ENCODE results near the gene FGFR3.

FGFR3 gene

DNA sequence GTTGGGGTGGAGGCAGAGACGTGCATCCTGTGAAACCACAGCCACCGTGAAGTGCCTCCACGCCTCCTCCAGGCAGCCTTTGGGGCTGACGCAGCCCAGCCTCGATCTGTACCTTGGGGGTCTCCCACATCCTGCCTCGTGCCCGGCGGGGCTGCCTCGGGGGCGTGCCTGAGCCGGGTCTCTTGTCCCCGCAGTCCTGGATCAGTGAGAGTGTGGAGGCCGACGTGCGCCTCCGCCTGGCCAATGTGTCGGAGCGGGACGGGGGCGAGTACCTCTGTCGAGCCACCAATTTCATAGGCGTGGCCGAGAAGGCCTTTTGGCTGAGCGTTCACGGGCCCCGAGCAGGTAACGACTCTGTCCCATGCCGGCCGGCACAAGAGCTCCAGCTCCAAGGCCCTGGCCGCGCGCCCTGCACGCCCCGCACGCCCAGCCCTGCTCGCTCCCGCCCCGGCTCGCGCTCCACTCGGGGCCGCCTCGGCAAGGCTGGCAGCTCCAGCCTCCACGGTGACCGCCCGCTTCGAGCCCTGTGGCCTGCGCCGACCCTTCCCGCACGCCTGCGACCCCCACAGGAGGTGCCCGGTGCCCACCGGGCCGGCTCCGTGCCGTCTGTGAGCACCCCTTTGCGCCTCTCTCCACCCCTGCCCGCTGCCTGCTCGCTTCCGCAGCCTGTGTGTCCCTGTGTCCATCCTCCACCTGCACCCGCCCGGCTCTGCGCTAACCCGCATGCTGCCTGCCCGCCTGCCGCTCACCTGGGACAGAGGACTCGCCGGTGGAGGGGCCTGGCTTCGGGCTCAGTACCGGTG is 9.8 kb downstream of the FGFR3 start:
- DNase-seq (ENCODE audit: low read depth): no peak

DNA sequence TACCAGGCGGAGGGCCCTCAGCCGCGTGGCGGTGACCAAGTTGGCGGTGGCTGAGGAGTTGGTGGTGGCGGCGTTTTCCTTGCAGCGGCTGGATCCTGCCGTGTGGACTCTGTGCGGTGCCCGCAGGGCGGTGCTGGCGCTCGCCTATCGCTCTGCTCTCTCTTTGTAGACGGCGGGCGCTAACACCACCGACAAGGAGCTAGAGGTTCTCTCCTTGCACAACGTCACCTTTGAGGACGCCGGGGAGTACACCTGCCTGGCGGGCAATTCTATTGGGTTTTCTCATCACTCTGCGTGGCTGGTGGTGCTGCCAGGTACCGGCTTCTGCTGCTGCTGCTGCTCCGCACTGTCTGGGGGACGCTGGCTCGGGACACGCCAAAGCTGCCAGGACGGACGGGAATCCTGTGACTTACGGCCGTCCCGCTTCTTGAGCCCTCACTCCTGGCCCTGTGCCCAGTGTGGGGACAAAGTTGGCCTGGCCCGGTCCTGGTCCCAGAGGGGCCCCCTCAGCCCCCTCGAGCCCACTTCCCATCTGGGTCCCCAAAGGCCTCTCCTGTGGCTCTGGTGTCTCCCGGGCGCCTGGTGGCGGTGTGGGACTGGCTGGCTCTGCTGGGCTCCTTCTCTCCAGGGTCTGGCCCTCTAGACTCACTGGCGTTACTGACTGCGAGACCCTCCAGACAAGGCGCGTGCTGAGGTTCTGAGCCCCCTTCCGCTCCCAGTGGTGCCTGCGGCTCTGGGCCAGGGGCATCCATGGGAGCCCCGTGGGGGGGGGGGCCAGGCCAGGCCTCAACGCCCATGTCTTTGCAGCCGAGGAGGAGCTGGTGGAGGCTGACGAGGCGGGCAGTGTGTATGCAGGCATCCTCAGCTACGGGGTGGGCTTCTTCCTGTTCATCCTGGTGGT is 10.7 kb downstream of the FGFR3 start:
- no peak for DNase-seq (ENCODE audit: low read depth)

DNA sequence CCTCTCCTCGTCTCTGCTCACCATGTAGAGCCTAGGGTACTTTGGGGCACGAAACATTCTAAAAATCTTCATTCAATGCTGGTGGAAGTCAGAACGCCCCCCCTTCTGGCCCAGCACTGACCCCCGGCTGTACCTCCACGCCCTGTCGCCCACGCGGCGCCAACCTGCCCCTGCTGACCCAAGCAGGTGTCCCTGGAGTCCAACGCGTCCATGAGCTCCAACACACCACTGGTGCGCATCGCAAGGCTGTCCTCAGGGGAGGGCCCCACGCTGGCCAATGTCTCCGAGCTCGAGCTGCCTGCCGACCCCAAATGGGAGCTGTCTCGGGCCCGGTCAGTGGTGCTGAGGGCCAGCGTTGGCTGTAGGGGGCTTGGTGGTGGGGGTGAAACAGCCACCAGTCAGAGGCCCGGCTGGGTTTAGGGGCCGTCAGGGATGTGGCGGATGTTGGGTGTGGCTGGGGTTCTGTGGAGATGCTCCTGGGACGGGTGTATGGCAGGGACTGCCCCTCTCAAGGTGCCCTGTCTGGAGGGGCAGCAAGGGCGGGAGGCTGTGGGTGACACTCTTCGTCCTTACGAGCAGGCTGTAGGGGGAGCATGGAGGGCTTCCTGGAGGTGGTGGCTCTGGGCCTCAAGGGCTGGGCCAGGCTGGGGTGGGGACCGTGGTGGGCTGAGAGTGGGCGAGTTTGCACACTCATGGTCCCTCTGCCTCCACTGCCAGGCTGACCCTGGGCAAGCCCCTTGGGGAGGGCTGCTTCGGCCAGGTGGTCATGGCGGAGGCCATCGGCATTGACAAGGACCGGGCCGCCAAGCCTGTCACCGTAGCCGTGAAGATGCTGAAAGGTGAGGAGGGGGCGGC is 11.8 kb downstream of the FGFR3 start:
- DNase-seq (ENCODE audit: low read depth): no peak

DNA sequence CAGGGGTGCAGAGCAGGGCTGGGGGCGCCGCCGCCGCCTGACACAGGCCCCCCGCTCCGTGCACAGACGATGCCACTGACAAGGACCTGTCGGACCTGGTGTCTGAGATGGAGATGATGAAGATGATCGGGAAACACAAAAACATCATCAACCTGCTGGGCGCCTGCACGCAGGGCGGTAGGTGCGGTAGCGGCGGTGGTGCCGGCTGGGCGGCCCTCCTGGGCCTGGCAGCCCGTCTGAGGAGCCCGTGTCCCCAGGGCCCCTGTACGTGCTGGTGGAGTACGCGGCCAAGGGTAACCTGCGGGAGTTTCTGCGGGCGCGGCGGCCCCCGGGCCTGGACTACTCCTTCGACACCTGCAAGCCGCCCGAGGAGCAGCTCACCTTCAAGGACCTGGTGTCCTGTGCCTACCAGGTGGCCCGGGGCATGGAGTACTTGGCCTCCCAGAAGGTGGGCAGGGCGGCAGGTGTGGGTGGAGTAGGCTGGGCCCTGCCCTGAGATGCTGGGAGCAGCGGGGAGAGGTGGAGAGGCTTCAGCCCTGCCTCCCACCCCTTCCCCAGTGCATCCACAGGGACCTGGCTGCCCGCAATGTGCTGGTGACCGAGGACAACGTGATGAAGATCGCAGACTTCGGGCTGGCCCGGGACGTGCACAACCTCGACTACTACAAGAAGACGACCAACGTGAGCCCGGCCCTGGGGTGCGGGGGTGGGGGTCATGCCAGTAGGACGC is 12.6 kb downstream of the FGFR3 start:
- no peak for DNase-seq (ENCODE audit: low read depth)

DNA sequence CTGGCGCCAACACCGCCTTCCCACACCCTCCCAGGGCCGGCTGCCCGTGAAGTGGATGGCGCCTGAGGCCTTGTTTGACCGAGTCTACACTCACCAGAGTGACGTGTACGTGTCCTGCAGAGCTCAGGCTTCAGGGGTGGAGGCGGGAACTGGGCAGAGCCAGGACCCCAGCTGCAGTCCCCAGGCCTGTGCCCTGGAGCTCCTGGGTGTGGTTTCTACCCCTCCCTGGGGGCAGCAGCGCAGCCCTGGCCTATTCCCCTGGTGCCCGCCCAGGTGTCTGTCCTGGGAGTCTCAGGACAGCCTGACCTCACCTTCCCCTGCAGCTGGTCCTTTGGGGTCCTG is 13.1 kb downstream of the FGFR3 start:
- no peak for DNase-seq (ENCODE audit: low read depth)

DNA sequence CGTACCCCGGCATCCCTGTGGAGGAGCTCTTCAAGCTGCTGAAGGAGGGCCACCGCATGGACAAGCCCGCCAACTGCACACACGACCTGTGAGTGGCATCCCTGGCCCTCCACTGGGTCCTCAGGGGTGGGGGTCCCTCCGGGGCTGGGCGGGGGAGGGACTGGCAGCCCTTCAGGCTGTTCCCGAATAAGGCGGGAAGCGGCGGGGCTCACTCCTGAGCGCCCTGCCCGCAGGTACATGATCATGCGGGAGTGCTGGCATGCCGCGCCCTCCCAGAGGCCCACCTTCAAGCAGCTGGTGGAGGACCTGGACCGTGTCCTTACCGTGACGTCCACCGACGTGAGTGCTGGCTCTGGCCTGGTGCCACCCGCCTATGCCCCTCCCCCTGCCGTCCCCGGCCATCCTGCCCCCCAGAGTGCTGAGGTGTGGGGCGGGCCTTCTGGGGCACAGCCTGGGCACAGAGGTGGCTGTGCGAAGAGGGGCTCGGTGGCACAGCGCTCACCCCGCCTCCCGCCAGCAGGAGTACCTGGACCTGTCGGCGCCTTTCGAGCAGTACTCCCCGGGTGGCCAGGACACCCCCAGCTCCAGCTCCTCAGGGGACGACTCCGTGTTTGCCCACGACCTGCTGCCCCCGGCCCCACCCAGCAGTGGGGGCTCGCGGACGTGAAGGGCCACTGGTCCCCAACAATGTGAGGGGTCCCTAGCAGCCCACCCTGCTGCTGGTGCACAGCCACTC is 13.7 kb downstream of the FGFR3 start:
- DNase-seq (ENCODE audit: low read depth): no peak

DNA sequence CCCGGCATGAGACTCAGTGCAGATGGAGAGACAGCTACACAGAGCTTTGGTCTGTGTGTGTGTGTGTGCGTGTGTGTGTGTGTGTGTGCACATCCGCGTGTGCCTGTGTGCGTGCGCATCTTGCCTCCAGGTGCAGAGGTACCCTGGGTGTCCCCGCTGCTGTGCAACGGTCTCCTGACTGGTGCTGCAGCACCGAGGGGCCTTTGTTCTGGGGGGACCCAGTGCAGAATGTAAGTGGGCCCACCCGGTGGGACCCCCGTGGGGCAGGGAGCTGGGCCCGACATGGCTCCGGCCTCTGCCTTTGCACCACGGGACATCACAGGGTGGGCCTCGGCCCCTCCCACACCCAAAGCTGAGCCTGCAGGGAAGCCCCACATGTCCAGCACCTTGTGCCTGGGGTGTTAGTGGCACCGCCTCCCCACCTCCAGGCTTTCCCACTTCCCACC is 14.3 kb downstream of the FGFR3 start:
- no peak for DNase-seq (ENCODE audit: low read depth)

DNA sequence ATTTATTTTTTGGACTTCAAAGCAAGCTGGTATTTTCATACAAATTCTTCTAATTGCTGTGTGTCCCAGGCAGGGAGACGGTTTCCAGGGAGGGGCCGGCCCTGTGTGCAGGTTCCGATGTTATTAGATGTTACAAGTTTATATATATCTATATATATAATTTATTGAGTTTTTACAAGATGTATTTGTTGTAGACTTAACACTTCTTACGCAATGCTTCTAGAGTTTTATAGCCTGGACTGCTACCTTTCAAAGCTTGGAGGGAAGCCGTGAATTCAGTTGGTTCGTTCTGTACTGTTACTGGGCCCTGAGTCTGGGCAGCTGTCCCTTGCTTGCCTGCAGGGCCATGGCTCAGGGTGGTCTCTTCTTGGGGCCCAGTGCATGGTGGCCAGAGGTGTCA is 15.3 kb downstream of the FGFR3 start:
- no peak for DNase-seq (ENCODE audit: low read depth)

DNA sequence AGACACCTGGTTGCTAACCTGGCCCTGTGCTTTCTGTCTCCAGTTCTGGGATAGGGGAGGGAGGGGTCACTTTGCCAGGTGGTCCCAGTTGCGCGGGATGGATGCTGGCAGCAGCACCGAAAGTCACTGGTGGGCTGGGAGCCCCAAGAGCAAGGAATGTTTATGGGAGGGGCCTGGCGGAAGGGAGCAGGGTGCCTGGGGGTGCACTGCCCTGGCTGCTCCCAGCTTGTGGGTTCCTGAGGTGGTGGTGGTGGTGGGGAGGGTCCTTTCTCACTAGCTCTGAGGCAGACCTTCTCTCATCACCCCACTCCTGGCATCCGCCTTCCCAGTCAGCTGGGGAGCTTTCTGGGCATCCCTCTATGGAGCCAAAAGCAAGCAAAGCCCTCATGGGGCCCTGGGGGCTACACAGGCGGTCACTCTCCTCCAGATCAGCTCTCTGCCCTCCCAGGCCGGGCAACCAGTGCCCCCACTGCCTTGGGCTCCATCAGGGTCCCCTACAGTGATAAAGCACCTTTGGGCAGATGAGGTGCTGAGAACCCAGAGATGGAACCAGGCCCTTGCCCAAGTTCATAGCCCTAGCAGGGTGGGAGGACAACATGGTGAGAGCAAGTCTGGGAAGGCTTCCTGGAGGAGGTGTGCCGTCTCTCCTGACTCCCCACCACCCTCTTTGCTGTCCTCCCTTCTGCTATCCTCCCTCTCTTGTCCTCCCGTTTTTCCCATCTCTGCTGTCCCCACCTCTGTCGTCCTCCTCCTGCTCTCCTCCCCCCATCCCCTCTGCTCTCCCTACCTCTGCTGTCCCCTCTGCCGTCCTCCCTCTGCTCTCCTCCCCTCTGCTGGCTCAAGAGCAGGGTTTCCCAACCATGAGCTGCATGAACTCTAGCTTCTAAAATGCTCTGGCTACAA is 16.0 kb downstream of the FGFR3 start:
- DNase-seq (ENCODE audit: low read depth): no peak

DNA sequence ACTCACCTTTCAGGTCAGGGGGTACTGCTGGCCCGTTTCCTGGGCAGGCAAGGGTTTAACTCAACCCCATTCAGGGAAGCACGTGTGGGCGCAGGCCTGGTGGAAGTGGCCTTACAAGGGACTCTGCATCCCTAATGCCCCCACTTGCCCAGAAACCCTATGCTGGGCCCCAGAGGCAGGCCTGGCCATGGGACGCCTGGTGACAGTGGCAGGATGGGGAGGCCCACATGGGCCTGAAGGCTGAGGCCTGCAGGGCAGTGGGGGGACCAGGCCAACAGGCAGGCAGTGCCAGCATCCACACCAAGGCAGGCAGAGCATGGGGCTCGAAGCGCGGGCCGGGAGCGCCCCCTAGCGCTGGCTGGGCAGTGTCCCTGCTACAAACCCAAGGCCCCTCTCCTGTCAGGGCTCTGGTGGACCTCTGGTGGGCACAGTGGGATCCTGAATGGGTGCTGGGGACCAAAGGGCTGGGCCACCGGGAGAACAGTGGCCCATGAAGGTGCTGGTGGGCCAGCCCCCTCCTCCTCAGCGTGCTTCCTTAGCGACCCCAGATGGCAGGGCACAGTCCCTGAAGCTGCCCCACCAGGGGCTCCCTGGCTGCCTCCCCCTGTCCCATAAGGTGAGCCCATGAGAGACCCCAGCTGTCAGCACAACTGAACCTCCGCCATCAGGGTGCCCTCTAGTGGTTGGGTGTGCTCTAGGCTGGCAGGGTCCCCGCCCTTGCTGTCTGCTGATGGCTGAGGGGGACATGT is 16.8 kb downstream of the FGFR3 start:
- peak; percentile 38 for DNase-seq (ENCODE audit: low read depth)

DNA sequence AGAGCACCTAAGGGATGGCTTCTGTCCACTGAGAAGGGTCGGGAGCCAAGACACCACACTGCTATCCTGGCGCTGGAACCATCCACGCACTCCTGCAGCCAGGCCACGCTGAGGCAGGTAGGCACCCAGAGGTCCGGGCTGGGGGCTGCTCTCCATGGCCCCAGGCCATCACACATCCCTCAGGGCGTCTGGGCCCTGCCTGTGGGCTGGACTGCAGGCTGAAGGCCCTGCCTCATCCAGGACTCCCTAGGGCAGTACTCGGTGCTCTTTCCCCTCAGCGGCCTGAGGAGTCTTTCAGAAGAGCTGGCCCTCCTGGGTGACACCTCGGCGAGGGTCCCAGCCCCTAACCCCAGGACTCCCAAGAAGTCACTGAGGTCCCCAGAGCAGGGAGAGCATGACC is 17.7 kb downstream of the FGFR3 start:
- no peak for DNase-seq (ENCODE audit: low read depth)

DNA sequence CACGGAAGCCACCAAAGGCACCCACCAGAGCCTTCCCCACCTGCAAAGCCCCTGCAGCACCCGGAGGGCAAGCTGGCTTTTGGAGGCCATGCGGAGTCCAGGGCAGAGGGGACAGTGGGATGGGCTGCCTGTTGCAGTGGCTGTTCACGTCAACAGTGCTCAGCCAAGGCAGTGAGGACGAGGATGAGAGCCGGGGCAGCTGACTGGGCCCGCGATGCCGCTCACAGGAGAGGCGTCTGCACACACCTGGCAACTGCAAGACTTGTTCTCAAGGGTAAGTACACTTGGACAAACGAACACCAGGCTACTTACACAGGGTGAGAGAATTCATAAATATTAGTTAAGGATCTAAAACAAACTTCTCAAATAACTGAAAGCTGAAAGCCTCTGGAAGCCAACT is 19.6 kb downstream of the FGFR3 start:
- no peak for DNase-seq (ENCODE audit: low read depth)

DNA sequence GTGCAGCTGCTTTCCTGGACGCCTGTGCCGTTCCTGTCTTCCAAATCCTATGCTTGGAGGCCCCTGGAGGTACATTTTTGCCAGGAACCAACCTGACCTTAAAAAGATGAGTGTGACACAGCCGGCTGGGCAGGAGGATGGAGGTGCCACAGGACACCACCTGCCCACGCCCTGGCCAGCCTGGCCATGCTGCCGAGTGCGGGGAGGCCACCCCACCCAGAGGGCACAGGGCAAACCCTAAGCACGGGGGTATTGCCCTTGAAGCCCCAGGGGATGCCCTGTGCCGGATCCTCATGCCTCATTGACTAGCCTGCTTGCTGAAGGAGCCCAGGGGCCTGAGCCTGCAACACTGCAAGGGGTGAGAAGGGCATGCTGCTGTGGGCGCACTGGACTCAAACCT is 20.1 kb downstream of the FGFR3 start:
- DNase-seq (ENCODE audit: low read depth): no peak

DNA sequence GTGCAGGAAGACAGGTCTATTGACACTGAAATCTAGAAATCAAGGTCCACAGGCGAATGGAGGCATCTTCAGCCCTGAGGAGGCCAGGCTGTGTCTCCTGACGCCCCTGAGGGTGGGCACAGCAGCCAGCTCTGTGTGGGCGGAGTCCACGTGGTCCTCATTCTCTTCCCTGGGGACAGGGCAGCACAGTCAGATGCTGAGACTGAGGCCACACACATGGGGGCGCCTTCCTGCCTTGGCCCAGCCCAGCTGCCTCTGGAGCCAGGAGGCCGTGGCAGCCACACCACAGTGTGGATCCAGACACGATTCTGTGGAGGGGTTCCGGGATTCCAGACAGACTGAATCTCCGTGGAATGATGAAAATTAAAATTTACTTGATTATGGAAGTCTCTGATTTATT is 20.8 kb downstream of the FGFR3 start:
- DNase-seq (ENCODE audit: low read depth): no peak

DNA sequence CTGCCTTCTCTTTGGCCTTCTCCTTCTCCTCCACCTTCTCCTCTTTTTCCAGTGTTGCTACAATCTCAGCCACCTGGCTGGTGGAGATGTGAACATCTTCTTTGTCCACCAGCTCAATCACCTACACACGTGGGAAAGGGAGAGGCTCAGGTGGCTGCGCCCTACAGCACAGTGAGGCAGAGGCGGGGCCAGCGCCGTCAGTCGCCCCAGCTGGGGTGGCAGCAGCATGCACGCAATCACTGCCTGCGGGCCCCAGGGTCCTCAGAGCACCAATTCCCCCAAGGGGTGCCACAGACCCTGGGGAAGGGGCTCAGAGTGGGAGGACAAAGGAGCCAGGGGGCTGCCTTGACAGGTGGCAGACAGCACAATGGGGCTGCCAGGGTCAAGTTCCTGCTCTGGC is 21.4 kb downstream of the FGFR3 start:
- no peak for DNase-seq (ENCODE audit: low read depth)

DNA sequence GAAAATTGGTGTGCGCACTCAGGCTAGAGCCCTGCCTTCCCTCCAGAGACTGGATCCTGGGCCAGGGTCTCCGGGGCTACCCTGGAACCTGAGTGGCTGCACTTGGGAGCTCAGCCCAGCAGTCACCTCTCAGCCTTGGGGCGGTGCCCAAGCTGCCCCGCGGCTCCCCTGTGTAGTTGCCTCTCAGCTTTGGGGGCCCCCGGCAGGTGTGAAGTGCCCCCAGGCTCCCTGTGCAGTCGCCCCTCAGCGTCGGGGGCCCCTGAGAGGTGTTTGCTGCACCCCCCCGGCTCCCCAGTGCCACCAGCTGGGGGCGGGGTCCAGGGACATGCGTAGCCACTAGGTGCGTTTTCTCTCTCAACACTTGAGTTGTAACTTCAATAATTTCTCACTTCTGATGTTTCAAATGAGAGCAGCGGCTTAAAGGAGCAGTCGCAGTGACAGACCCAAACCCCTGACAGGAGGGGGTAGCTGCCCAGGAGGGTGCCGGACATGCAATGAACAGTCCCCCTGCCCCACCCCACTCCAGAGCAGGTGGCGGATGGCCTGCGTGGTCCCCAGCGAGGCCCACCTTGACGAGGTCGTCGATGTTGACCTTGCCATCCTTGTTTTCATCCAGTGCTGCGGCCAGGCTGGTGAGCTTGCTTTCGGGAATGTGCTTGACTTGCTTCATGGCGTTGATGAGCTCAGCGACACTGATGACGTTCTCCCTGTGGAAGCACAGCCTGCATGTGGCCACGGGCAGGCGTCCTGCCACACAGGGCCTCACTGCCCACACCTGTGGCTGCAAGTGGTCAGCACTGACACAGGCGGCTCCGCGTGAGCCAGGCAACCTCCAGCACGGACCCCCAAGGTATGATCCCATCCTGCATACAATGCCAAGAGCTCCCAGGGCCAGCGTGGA is 22.3 kb downstream of the FGFR3 start:
- DNase-seq (ENCODE audit: low read depth): no peak

DNA sequence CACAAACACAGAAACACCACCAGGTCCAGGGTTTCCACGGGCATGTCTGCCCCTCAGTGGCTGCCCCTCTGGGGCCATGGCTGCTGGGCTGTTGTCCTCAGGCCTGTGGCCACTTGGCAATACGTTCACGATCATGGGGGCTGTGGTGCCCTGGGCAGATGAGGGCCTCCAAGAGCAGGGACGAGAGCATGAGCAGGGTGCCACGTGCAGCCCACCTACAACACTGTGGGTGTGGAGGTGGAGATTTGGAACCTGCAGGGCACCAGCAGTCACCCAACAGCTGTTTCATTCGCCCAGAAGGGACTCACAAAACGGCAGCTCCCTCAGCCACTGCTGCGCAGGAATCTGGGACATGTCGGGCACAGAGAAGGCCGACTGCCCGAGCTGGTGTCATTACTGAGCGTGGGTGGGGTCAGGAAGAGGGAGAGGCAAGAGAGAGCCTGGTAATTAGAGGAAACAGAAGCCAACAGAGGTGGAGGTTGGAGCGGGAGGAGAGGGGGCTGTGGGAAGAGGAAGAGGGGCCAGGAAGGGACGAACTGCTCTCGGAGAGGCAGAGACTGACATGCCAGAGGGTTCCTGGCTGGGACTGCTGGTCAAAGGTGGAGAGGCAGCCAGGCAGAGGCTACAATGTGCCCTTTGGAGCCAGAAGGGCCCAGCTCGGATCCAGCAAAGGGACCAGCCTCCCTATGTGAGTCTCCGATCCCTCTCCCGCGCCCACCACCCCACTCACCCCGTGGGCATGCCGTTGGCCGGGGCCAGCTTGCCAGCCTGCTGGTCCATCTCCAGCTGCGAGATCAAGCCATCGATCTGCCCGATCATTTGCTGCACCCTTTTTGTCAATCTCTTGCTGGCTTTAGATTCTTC is 23.1 kb downstream of the FGFR3 start:
- no peak for DNase-seq (ENCODE audit: low read depth)
